Cortex of kidney (tissue), 1 donor: Measurements from ENCODE around the gene CPLX3.

Experiments
- DNase-seq: peaks from one replicate; lab custom pipeline; 2025; lab: John Stamatoyannopoulos, UW

Gene CPLX3

DNA sequence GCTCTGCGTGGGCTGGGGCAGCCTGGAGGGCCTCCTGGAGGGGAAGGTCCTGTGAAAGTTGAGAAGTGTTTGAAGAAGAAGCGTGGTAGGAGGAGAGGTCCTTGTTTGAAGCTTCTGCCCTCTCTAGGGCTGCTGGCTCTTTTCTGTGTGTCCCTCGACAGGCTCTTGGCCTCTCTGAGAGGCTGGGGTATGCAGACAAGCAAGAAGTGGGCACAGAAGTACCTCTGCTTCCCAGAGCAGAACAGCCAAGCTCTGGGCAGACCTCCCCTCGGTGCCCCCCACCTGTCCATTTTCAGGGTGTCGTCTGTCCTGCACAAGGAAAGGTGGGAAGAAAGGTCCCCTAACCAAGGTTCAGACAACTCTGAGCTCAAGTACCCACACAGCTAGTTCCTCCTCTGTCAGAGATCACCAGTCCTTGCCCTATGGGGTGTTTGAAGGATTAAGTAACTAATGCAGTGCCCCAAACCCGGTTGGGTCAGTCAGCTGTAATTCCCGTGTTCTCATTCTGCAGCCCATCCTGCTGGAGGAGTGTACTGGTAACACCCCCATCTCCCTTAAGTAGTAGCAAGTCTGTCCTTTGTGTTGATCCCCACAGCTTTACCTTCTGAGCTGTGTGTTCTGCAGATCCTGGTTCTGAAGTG is 38.3 kb upstream of the CPLX3 start:
- no peak for DNase-seq

DNA sequence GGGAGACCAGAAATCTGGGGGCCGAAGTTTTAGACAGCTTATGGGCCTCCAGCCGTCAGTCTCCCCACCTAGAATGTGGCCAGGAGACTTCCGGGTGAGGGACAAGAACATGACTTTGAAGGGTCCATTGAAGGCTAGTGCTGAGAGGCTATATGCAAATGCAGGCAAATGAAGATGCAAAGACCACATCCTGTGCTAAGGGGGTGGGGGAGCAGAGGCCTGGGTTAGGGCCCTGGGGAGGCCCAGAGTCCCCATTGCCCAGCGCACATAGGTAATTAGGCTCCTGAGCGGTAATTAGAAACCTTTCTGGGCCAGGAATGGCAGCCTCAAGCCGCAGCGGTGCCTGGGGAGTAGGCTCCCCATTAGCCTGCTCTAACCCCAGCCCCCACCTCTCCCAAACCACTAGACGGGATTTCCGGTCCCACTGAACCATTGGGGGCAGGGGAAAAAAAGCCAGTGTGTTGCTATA is 37.7 kb upstream of the CPLX3 start:
- DNase-seq, result no peak

DNA sequence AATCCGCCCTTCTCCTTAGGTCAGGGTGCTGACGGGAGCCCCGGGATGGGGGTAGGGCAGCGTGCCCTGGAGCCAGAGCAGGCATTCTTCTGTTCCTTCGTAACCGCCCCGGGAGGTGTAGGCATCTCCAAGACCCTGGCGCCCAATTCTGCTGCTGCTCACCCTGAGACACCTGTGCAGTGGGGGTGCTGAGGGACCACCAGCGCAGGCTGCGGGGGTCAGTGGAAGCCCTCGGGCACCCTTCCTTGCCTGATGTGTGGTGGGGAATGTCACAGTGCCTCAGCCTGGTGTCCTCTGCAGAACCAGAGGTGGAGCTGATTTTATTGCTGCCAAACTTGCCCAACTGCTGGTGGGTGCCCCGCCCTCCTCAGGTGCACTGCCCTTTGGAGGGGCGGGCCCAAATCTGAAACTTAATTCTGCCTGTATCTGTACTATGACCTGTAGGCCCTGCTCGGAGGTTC is 37.2 kb upstream of the CPLX3 start:
- no peak for DNase-seq

DNA sequence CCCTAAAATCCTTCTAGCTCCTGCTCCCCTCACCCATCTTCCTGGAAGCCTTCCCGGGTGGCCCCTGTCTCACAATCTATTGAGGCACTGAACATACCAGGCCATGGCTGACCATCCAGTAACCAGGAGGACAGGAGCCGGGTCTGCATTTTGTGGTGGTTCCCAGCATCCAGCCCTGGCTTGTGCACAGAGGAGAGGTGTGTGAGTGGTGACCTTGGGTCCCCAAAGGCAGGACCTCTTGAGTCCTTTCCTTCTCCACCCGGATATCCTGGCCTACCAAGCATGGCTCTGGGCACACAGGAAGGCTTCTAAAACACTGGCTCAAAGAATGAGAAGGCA is 36.7 kb upstream of the CPLX3 start:
- no peak for DNase-seq

DNA sequence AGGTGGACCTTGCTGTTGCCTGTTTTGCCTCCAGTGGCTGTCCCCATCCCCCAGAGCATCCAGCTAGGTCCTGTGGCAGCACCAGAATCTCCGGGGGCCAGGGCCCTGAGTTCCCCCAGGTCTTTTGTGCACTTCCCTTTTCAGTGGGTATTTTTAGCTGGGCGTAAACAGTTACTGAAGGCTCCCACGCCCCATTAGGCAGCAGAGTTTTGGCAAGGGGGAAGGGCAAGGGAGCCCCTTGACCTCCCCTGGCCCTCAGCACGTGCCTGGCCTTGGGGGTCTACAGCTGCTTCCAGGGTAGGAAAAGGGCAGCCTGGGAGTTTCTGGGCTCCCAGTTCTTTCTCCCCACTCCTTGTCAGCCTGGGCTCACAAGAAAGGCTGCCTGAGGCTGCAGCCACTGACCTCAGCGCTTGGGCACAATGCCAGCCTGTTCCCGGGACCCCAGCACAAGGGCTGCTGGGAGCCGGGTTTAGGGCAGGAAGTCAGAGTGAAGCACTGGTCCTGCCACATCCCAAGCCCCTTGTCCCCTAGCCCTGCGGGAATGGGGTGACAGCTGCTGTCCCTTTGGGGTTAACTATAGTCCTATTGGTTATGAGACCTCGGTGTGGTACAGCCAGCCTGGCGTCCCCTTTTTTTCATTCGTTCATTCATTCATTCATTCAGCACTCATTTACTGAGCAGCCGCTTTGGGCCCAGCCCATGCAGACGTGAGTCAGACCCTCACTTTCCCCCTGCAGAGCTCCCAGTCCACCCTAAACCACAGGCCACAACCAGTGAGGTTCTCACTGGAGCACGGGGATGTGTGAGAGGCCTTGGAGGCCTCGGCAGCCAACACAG is 36.1 kb upstream of the CPLX3 start:
- no peak for DNase-seq

DNA sequence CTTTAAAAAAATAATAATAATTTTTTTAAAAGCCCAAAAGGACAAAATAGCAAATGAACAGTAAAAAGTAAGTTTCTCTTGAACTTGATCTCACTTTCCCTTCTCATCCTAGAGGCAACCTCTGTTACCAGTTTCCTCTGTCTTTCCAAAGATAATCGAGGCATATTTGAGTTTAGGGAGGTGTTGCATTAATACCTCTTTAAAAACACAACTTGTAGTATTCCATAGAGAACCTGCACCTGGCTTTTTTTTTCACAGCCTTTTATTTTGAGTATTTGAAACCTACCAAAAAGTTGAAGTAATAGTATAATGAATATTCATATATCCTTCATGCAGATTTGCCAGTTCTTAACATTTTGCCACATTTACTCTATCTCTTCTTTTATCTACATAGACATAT is 35.4 kb upstream of the CPLX3 start:
- no peak for DNase-seq

DNA sequence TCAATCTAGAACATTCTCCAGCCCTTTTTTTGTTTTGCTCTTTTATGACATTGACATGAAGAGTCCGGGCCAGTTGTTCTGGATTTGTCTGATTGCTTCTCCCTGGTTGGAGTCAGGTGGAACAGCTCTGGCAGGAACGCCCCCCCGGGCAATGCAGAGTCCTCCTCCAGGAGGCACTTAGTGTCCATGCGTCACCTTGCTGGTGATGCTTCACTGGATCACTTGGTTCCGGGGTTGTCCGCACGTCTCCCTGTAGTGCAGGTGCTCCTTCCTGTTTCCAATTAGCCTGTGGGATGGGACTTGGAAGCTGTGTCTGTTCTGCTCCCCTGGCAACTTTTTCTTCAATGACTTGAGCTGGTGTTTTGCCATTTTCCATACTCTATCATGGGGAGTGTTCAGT is 34.8 kb upstream of the CPLX3 start:
- DNase-seq, result no peak

DNA sequence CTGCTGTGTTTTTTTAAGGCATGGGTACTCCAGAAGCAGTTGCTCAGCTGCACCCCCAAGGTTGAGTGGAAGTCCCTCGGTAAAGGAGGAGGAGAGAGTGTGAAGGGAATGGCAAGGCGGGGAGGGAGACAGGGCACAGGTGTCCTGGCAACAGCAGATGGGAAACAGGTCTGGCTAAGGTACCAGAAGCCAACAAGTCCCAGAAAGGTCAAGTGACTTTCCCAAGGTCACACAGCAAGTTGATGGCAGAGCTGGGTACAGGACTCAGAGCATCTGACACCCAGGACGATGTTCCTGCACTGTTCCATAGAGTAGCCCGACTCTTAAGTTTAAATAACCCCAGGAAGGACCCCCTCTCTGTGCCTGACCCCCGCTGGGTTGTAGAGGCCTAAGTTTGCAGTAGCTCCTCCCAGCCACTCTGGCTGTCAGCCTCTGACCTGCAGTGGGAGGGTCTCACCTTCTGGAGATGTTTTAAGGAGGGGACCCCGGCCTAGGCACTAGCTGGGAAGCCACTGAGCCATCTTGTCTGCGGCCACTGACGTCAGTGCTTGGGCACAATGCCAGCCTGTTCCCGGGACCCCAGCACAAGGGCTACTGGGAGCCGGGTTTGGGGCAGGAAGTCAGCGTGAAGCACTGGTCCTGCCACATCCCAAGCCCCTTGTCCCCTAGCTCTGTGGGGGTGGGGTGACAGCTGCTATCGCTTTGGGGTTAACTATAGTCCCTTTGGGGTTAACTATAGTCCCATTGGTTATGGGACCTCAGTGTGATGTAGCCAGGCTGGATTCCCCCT is 34.0 kb upstream of the CPLX3 start:
- DNase-seq, result no peak

DNA sequence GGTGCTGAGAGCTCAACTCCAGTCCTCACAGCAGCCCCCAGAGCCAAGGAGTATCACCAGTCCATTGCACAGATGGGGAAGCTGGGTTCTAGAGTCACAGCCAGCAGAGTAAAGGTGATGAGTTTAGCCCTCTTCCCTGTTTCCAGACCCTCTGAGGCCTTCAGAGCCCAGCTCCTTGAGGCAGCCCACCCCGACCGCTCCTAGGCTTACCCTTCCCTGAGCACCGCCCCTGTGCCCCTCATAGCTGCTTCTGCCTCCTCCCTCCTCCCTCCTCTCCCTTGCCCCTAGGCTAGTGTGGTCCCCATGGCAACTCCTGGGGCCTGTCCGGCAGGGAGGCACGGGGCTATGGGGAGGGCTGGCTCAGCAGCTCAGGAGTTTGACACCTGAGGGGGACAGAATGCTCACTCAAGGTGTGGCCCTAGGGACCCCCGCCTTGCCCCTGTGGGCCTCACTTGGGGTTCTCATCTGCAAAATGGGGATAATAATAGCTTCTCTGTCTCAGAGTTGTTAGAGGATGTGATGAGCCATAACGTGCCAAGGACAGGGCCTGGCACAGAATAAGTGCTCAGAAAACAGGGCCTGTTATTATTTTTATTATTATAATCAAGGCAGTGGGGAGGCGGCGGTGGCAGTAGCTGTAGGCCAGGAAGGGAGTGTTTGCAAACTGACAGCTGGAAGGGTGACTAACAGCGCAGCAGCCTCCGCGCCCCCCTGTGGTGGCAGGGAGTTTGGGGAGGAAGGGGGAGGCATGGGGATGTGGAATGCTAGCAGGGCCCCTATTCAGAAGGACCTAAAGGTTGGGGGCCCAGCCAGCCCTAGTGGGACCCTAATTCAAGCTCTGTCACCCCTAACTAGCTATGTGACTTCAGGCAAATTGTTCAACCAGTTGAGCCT is 33.0 kb upstream of the CPLX3 start:
- DNase-seq, result no peak

DNA sequence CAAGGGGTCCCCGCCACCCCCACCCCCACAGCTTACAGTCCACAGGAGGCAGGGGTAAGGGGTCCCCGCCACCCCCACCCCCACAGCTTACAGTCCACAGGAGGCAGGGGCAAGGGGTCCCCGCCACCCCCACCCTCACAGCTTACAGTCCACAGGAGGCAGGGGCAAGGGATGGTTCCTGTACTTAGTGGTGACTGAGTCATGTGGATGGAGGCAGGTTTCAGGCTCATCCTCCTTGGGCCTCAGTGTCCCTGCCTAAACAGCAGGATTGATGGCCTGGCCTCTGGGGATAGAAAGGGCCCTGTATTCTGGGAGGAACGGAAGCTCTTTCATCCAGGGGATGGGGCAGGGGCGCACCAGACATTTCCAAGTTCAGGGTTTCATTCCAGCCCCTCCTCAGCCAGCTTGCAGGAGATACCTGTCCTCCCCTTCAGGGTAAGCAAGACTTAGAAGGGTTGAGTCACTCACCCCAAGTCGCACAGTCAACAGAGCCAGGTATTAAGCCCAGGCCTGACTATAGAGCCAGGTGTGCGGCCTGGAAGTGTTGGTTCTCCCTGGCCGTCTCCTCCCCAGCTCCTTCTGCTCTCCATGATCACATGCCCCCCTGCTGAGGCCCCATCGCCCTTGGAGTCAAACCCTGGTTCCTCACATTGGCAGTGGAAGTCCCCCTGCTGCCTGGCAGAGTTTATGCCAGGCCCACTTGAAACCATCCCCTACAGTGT is 32.0 kb upstream of the CPLX3 start:
- no peak for DNase-seq

DNA sequence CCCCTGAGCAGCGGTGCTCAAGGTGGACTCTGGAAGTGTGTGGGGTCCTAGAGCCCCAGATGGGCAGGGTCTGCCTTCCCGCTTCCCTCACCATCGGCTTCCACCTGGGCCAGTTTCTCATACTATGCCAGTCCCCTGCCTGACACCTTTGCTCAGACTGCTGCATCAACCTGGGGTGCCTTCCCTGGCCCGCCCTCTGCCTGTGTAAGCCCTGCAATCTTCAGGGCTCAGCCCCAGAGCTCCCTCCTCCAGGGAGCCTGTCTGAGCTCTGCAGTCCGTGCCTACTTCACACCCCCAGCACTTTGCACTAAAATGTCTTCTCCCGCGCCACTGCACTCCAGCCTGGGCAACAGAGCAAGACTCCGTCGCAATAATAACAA is 31.5 kb upstream of the CPLX3 start:
- DNase-seq, result no peak

DNA sequence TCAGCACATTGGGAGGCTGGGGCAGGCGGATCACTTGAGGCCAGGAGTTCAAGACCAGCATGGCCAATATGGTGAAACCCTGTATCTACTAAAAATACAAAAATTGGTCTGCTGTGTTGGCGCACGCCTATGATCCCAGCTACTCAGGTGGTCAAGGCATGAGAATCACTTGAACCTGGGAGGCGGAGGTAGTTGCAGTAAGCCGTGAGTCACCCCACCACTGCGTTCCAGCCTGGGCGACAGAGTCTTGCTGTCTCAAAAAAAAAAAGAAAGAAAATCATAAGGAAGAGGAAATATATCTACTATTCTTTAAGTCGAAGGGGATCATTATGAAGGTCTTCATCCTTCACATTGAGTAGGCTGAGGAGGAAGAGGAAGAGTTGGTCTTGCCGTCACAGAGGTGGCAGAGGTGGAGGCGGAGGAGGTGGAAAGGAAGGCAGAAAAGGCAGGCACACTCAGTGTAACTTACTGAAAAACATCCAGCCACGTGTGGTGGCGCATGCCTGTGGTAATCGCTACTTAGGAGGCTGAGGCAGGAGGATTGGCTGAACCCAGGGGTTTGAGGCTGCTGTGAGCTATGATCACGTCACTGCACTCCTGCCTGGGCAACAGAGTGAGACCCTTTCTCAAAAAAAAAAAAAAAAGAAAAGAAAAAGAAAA is 30.3 kb upstream of the CPLX3 start:
- no peak for DNase-seq

DNA sequence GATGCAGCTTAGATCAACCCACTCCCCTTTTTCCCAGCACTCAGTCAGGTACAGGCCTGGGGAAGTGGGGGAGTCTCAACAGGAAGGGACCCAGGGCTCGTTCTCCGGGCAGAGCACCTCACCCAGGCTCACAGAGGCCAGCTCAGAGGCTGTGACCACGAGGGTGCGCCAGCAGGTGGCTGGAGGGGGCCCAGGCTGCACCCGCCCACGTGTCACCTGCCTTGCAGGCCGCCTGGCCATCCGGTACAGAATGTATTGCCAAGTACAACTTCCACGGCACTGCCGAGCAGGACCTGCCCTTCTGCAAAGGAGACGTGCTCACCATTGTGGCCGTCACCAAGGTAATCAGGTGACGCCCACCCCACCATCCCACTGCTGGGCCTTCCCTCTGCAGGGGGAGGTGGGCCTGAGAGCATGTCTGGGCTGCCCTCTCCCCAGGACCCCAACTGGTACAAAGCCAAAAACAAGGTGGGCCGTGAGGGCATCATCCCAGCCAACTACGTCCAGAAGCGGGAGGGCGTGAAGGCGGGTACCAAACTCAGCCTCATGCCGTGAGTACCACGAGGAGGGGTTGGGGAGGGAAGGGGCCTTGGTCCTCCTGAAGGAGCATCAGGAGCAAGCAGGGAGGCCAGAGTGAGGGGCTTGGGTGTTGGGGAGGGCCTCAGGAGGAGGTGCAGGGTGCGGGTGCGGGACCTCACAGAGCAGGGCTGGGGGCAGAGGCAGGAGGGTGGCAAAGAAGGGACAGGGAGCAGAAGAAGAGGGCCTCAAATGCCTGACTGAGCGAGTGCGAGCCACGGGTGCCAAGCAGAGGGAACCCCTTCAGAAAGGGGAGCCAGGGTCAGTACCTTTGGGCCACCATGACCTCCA is 27.8 kb upstream of the CPLX3 start:
- DNase-seq, result no peak

DNA sequence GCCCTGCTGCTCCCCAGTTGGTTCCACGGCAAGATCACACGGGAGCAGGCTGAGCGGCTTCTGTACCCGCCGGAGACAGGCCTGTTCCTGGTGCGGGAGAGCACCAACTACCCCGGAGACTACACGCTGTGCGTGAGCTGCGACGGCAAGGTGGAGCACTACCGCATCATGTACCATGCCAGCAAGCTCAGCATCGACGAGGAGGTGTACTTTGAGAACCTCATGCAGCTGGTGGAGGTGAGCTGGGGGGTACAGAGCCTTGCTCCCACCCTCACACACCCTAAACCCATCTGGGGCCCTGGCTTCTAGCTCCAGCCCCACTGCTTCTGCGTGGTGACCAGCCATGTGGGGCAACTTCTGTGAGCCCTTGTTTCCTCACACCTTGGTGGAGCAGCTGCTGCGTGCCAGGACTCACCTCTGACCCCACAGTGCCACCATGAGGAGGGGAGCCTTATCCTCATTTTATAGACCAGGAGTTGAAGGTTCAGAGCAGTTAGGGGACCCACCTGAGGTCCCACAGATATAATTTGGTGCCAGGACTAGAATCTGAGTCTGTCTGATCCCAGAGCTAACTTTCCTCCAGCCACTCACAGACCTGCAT is 27.1 kb upstream of the CPLX3 start:
- DNase-seq, result no peak

DNA sequence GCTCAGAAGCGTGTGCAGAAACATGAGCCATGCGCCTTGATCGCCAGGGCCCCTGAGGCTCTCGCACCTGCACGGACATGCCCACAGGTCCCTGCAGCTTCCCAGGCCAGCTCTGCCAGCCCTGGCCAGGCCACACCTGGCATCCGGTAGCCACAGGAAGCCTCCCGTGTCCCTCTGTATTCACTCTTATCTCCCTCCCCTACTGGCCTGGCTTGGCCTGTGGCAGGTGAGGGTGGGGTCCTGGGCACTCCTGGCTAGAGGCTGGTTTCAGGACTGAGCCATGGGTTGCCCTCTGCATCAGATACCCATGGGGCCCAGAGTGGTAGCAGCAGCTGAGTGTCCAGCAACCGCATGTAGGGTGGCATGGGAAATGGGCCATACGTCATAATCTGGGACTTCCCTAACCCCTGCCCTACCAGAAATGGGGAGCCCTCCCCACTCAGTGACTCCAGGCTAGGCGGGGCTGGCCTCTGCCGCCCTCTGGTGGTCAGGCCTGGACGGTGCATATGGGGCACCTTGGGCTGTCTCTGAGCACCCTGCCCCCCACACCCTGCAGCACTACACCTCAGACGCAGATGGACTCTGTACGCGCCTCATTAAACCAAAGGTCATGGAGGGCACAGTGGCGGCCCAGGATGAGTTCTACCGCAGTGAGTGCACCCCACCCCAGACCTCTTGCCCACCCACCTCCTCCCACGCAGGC is 26.4 kb upstream of the CPLX3 start:
- DNase-seq, result no peak

DNA sequence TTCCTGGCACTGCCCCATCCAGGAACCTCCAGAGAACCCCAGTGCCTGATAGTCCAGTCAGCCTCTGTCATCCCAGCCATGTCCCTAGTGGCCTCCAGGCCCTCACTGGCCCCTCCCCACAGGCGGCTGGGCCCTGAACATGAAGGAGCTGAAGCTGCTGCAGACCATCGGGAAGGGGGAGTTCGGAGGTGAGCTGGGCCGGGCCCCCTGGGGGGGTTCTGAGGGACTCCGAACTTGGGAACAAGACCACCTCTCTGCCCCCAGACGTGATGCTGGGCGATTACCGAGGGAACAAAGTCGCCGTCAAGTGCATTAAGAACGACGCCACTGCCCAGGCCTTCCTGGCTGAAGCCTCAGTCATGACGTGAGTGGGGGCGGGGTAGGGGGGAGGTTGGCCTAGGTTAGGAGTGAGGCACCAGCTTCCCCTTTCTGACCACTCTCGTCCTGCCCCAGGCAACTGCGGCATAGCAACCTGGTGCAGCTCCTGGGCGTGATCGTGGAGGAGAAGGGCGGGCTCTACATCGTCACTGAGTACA is 25.8 kb upstream of the CPLX3 start:
- no peak for DNase-seq

DNA sequence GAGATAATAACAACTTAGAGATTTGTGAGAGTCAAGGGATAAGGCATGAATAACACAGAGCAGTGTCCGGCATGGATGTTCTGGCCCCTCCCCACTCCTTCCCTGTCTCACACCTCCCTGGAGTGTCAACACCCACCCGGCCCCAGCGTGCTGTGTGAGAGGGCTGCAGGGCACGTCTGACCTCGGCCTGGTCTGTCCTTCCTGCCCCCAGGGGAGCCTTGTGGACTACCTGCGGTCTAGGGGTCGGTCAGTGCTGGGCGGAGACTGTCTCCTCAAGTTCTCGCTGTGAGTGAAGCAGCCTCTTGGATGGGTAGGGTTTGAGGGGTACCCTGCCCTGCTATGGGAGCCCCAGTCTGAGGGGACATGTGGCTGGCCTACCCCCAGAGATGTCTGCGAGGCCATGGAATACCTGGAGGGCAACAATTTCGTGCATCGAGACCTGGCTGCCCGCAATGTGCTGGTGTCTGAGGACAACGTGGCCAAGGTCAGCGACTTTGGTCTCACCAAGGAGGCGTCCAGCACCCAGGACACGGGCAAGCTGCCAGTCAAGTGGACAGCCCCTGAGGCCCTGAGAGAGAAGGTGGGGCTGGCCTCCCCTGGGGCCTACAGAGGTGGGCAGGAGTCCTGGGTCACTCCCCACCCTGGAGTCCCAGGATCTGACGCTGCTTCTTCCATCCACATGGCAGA is 25.0 kb upstream of the CPLX3 start:
- DNase-seq, result no peak

DNA sequence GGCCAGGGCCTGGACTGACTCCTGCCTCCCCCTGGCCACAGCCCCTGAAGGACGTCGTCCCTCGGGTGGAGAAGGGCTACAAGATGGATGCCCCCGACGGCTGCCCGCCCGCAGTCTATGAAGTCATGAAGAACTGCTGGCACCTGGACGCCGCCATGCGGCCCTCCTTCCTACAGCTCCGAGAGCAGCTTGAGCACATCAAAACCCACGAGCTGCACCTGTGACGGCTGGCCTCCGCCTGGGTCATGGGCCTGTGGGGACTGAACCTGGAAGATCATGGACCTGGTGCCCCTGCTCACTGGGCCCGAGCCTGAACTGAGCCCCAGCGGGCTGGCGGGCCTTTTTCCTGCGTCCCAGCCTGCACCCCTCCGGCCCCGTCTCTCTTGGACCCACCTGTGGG is 24.1 kb upstream of the CPLX3 start:
- DNase-seq, result no peak
